HG03378 (cell line): ENCODE results near the gene PPP2R2C.

ENCODE experiments used
- ATAC-seq: cut with Tn5 transposase; IDR thresholded peaks from one replicate; pipeline ENCODE4 v1.9.1; 2021; ENCODE audit warnings: mild to moderate bottlenecking, moderate library complexity; ENCODE audit not compliant: unreplicated experiment

Gene PPP2R2C

DNA sequence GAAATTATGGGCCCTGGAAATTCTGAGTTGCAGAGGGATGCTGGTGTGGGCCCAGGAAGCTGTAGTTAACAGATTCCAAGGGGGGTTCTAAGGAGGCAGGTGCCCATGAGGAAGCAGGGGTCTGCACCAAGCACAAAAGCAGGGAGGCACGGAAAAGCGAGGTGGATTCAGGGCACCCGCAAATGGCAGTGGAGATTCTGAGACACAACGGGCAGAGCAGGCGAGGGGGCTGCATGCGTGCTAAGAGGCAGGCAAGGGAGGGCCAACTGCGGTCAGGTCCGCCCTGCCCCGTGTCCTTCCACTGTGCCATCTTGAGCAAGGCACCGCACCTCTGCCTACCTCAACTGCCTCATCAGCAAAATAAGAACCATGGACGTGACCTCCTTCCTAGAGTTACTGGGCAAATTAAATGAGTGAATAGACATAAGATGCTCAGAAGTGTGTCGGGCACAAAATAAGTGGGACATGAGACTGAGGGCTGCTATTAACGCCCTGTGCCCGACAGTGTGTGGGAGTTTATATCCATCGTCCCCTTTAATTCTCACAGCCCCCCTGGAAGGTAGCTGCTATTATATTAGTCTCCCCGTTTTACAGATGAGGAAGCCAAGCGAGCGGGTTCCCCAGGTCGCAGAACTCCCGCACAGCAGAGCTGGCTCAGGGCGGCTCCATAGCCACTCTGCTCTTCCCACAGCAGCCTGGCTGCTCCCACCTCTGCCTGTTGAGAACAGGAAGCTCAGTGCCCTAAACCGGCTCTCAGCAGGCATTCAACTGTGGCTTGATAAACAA is 67.6 kb downstream of the PPP2R2C start:
- no peak for ATAC-seq

DNA sequence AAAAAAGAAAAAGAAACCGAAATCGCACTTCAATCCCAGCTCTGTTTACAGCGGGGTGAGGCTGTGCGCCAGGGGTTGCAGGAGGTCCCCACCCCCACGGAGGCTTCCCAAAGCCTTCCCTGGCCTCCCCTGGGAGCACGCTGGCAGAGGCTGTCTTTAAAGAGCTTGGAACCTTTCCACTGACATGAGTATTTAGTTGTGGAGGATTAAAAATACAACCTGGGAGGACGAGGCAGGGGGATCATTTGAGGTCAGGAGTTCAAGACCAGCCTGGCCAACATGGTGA is 69.1 kb downstream of the PPP2R2C start:
- no peak for ATAC-seq

DNA sequence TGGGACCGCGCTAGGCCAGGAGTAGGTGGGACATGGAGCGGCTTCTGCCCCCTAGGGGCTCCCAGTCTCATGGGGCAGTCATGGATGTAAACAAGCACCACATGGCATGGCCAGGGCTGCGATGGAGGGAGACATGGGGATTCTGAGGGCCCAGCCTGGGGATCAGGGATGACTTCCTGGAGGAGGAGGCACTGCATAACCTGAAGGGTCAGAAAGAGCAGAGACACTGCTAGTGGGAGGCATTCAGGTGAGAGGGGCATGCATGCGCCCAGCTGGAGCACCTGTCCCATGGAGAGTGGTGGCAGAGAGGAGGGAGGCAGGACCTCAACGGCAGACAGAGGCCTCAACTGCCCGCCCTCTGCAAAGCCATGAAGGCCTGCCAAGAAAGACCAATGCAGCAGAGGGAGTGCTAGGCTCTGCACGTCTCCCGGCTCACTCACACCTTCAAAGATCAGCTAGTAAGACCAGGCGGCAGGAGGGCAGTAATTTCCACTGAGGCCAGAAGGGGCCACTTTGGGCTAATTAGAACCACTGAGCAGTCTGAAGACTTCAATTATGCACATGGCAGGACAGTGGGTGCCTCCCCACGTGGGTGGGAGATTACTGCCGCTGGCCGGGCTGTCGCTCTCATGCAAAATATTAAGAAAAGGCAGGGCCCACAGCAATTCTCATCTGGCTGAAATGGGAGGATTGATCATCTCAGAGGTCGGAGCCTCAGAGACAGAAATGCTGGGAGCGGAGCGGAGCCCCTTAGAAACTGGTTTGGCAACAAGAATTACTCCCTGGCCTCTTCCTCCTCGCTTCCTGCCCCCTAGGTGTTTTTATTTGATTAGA is 69.6 kb downstream of the PPP2R2C start:
- ATAC-seq, result no peak

DNA sequence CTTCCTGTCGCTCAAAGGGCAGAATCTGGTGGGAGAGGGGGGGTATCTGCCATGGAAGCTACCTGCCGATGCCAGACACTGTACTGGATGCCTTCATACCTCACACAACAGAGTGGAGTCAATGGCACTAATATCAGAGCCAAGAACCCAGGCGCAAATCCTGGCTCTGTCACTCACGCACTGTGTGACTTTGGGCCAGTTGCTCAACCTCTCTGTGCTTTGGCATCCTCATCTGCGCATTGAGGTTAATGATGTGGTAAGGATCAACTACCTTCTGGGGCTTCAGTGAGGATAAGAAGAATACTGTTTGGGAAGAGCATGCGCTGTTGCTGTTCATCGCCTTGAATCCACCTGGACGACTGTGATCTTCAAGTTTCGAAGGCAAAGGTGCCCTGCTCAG is 70.6 kb downstream of the PPP2R2C start:
- ATAC-seq, result no peak

DNA sequence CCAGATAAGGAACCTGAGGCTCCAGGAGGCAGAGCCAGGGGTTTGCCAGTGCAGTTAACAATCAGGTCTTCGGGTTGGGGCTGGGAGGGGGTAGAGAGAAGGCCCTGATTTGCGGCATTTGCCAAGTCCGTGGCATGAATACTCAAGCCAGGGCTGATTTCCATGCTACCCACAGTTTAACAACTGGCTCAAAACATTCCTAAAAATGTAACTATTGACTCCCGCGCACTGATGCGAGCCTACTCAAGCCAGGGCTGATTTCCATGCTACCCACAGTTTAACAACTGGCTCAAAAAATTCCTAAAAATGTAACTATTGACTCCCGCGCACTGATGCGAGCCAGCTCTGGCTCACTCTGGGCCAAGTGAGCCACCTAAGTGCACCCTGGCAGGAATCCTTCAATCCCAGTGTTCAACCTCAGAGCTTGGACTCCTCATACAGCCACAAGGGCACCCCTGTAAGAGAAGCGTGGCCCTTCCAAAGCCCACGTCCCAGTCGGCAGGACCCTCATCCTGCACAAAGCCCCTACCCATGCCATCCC is 75.6 kb downstream of the PPP2R2C start:
- ATAC-seq, result no peak

DNA sequence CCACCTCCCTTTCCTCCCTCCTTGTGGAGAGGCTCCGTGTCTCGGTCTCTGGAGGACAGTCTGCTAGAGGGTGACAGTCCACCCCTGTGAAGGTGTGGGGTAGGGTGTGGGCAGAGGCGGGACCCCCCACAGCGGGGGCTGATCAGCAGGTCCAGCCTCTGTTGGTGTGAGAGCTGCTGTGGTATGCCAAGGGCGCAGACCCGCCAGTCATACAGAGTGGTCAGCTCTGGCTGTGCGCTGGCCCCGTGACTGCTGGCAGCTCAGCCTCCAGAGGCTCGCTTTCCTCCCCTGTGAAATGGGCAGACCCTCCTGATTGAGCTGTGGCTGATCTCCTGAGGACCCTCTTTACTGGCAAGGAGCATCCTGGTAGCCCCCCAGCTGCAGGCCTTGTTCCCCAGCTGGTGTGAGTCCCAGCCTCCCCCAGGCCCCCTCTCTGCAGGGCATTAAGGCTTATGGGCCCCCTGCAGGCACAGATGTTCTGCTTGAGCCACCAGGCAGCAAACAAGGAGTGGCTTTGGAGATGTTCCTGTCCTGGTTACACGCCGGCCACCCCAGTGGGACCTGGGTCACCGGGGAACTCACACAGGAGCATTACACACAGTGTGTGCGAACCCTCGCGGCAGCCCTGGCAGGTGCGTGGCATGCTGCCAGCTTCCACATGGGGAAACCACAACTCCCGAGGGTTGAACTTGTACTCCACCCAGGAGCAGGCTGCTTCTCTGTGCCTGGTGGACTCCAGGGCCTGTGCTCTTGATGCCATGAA is 76.8 kb downstream of the PPP2R2C start:
- no peak for ATAC-seq

DNA sequence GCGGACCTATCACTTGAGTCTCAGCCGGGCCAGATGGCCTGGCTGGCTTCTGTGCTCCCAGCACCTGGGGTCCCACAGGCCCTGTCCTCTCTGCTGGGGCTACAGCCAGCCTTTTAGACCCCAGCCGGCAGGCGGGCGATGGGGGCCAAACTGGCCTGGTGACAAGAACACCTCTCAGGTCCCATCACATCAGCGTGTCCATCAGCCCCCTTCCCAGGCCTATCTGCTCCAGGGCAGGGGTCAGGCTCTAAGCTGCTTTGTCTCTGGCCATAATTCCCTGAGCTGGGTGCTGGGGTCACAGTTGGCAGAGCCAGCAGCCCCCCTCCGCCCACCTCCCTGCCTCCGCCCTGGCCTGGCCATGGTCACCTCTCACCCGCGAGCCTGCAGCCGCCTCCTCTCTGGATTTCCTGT is 77.7 kb downstream of the PPP2R2C start:
- no peak for ATAC-seq

DNA sequence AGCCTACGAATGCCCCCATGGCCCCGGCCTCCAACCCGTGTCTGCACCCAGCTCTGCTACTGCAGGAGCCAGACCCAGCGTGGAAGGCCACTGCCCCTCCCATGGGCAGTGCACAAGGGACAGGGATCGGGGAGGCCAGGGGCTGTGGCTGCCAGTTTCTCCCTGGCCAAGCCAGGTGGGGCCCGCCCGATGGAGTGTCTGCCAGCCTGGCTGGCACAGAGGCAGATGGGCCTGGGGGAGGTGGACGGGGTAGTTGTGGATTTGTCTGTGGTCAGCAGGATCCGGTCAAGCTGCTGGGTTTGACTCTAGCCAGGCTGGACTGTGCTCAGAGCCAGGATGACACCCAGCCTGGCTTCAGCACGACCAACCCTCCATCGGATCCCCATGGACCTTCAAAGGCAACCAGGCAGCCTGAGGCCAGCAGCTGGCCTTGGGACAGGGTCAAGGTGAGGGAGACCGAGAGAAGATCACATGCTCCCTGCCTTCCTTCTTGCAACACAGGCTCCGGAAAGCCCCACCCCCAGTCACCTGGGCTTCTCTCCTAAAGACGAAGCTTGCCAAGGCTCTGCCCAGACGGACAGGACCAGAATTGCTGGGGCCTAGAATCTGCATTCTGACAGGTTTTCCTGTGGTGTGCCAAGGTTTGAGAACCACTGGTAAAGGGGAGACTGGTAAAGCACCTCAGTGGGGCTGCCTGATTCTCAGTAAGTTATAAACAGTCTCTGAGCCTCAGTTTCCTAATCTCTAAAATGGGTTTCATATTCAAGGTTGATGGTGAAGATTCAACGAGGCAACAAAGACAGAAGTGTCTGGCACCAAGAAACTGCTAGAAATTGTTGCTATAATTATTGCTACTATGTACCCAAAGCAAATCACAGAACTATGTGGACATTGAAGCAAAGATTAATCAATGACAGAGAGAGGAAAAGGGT is 78.6 kb downstream of the PPP2R2C start:
- ATAC-seq, result no peak

DNA sequence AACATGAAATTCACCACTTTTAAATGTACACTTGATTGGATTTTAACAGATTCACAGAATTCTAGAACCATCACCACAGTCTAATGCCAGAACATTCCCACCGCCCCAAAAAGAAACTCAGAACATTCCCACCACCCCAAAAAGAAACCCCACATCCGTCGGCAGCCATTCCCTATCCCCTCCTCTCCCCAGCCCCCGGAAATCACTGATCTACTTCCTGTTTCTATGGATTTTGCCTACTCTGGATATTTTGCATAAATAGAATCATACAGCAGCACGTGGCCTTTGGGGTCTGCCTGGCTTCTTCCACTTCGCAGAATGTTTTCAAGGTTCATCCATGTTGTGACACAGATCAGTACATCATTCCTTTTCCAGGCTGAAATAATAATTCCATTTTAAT is 79.3 kb downstream of the PPP2R2C start:
- no peak for ATAC-seq

DNA sequence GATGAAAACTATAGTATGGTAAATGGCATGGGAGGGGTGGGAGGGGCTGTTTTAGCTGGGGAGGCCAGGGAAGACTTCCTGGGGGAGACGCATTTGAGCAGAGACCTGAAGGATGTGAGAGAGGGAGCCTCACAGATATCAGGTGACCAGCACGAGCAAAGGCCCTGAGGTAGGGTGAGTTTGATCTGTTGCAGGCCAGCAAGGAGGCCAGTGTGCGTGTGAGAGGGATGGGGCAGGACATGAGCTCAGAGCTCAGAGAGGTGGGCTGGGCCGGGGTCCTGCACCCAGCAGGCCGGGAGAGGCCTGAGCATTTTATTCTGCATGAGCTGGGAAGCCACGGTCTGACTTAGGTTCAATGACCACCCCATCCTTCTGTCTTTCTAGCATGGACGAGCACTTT is 80.0 kb downstream of the PPP2R2C start:
- ATAC-seq, result no peak

DNA sequence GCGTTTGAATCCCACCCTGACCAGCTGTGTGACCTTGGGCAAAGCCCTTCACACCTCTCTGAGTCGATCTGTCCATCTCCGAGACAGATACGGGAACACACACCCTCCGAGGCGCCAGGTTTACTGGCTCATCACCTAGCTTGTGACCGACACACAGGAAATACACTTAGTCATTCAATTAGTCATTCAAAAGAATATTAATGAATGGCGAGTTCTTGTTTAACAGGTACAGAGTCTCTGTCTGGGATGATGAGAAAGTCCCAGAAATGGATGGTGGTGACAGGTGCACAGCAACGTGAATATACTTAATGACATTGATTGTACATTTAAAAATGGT is 80.6 kb downstream of the PPP2R2C start:
- ATAC-seq, result no peak

DNA sequence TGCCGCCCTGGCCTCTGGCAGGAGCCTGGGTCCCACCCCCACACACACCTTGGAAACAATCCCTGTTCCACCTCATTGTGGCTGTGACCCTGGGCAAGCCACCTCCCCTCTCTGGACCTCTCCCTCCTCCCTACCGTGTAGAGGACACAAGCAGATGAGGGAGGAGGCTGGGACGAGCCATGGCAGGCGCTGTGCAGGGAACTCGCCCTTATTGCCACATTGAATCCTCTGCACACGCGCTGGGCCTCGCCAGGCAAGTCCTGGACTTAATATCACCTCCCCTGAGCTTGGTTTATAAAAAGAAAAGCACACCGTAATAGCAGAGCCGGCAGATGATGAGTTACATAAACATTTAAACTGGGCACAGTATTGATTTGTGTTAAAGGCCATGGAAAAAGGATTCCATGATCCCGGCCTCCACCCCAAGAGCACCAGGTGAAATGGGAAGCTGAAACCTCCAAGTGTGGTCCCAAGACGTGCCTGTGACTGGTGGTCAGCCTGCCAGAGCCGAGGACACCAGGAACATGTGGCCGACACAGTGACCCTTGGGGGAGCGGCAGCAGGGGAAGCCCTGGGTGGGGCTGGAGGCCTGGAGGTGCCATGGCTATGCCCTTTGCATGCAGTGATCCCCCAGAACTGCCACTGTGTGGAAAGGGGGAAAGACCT is 81.1 kb downstream of the PPP2R2C start:
- ATAC-seq, result no peak

DNA sequence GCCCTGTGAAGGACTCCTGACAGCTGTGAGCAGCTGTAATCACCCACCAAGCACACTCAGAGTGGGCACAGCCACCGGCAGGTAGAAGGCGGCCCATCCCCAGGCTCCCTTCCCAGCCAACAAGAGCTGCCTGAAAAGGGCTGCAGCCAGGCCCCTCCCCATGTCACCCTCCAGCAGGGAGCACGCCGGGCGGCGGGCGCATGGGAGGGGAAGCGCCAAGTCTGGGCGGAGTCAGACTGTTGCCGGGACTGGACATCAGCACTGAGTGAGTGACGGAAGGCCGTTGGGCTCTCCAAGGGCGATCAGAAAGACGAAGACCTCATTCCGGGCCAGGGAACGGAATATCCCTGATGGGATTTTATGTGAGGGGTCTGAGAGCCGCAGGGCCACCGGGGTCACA is 82.1 kb downstream of the PPP2R2C start:
- ATAC-seq, result no peak

DNA sequence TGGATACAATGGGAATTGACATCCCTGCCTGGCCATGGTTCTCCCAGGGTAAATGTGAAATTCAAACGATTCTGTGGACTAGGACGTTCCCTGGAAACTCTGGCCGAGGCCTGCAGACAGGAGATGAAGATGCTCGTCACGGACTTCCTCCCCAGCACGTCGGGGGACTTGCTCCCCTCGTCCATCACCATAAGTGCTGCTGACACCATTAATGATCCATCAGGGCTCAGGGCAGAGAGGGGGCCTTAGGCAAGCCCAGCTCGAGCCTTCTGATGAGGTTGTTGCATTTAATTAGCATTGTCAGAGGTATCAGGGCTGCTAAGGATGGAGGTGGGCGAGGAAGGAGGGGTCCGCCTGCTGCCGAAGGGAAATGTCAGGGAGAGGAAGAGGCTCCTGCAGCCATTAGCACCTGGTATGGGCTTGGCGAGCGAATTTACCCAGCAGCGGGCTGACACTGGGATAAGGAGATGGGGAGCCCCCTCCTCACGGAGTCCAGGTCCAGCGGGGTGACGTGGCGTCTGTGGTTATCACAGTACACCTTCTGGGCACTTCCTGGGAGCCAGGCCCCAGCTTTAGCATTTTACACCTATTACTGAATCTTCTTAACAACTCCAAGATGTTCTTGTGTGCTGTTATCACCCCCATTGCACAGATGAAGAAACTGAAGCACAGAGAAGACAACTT is 83.1 kb downstream of the PPP2R2C start:
- ATAC-seq, result no peak

DNA sequence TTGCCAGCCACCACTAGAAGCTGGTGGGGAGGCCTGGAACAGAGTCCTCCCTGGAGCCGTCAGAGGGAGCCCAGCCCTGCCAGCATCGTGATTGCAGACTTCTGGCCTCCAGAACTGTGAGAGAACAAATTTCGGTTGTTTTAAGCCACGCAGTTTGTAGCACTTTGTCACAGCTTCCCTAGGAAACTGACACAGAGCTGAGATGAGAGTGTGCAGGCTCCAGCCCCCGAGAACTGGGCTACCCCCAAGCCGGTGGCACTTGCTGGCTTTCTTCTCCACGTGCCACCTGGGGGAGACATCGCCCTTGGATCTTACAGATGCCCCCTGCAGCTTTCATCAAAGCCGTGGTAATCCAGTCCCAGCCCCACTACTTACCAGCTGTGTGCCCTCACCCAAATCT is 83.7 kb downstream of the PPP2R2C start:
- no peak for ATAC-seq

DNA sequence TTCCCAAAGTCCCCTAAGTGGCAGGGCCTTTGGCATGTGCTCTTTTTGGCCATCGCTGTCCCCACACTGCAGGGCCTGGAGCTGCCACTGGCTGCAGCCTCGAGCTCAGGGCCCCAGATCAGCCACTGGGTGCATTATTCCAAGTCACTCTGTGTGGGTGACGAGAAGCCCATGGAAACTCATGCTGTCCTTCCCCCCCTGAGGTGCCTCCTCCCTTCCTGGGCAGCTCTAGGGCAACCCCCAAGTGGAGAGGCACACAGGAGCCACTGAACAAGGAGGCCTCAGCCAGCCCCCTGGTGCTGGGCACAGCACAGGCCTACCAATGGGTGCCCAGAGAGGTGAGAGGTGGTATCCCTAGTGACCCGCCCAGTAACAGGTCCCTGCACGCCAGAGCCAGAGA is 84.5 kb downstream of the PPP2R2C start:
- no peak for ATAC-seq

DNA sequence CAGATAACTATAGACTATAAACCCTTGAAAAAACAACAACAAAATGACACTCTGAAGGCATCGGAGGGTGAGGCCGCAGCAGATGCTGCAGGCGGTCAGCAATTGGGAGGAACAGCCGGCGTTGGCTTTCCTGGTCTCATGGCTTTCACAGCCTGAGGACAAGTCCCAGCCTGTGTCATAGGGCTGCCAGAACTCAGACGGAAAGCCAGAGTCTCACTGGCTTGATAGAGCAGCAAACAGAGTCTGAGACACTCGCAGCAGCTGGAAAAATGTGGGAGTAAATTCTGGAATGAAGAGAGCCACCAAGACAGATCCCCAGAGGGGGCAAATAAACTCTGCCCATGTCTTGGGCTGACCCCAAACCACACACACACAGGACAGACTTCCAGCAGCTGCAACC is 86.3 kb downstream of the PPP2R2C start:
- no peak for ATAC-seq

DNA sequence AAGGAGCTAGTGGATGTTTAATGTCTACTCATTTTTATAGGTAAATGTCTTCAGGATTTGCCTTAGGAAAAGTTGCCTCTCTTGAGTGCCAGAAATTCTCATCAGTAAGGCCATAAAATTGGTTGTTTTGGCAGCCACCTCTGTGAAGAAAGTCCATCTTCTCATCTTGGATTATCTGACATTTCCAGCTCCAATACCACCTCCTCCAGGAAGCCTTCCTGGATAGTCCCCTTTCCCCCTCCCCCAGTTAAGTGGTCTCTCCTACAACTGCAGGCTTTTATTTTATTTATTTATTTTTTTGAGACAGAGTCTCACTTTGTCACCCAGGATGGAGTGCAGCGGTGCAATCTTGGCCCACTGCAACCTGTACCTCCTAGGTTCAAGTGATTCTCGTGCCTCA is 87.1 kb downstream of the PPP2R2C start:
- no peak for ATAC-seq

DNA sequence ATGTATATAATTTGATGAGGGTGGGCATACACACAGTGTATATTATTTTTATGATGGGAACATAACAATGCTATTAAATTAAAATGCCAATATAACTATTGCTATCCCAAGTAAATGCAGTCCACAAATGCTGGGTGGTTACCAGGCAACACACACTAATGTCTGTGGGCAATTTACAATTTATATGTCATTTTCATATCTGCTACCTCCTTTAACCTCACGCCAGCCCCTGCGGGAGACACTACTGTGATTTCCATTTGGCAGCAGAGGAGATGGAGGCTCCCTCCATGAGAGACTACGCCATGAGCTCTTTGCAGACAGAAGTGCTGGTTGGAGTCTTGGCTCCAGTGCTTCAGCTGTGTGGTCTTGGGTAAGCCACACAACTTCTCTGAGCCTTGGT is 87.9 kb downstream of the PPP2R2C start:
- no peak for ATAC-seq

DNA sequence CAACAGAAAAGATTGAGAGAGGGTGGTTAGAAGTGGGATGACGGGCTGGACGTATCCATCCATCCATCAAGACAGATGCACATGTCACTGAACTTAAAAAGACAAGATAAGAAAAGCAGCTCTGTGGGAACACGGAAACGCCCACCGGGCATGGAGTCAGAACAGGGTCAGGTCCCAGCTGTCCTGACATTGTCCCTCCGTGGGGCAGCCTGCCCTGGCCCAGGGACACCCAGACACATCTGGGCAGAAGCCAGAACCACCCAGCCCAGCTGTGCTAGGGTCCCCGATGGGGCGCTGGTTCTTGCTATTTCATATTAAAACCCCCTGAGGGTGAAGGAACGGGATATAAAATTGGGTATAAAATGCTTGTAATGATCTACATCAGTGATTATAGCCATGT is 88.5 kb downstream of the PPP2R2C start:
- ATAC-seq, result no peak
